Neural progenitor cell (in vitro differentiated cells): ENCODE results near the gene WDR37.

Source experiments
- CTCF ChIP-seq: fragments of 200-600 bp; sonication (generic); IDR thresholded peaks from 2 replicates; pipeline ENCODE4 v1.5.1; 2017; ENCODE audit warnings: antibody characterized with exemption, mild to moderate bottlenecking
- EZH2 ChIP-seq: fragments of 200-600 bp; sonication (generic); IDR thresholded peaks from 2 replicates; pipeline ENCODE4 v1.6.1; 2017; ENCODE audit warnings: antibody characterized with exemption, mild to moderate bottlenecking, moderate library complexity

GRCh38 chr10:1047937-1048336 is 8.2 kb upstream of the WDR37 start:
- no peak for TF ChIP-seq CTCF
- no peak for TF ChIP-seq EZH2
